ENCODE measurements around the gene NLGN4X.

Gene NLGN4X

GRCh38 chrX:6005856-6006255 lies 222.8 kb downstream of the NLGN4X start:
- Histone ChIP-seq H3K9ac (ENCODE audit: low read depth, low read length) (no peak overlapping the region), H3K36me3 (ENCODE audit: insufficient read depth, low read length) (no peaks in the 10 kb centered on the region), H3K4me1 (ENCODE audit: insufficient read depth, low read length) (peaks cover 12% of the 10 kb centered on the region; the same call in 1 of the 2 replicates), H3K27ac (ENCODE audit: low read depth, low read length) (no peak overlapping the region), H3K27me3 (ENCODE audit: insufficient read depth, low read length) (no peaks in the 10 kb centered on the region), H3K4me3 (ENCODE audit: low read length) (no peak overlapping the region), H3K9me3 (ENCODE audit: insufficient read depth, low read depth, low read length) (no peaks in the 10 kb centered on the region)

- Histone ChIP-seq H3K36me3 (ENCODE audit: insufficient read depth, low read length) (no peaks in the 10 kb centered on the region), H3K4me1 (ENCODE audit: insufficient read depth, low read length) (peaks cover 12% of the 10 kb centered on the region; the same call in 1 of the 2 replicates), H3K9me3 (ENCODE audit: insufficient read depth, low read depth, low read length) (no peaks in the 10 kb centered on the region), H3K4me3 (ENCODE audit: low read length) (no peak overlapping the region), H3K27ac (ENCODE audit: low read depth, low read length) (no peak overlapping the region), H3K9ac (ENCODE audit: low read depth, low read length) (no peak overlapping the region), H3K27me3 (ENCODE audit: insufficient read depth, low read length) (no peaks in the 10 kb centered on the region)
- WGBS, result 61% methylated on average over 2 of the region's 4 CpGs
Observed at GRCh38 chrX:6004529-6004928, 224.1 kb downstream of the NLGN4X start.

GRCh38 chrX:6002056-6002455 lies 226.6 kb downstream of the NLGN4X start:
- WGBS, result 90% methylated on average over 5 of the region's 5 CpGs
- no peaks in the 10 kb centered on the region for H3K27me3 ChIP-seq (ENCODE audit: insufficient read depth, low read length)
- H3K4me1 ChIP-seq (ENCODE audit: insufficient read depth, low read length), result peaks cover 12% of the 10 kb centered on the region; the same call in 1 of the 2 replicates
- no peaks in the 10 kb centered on the region for H3K36me3 ChIP-seq (ENCODE audit: insufficient read depth, low read length)
- no peaks in the 10 kb centered on the region for H3K9me3 ChIP-seq (ENCODE audit: insufficient read depth, low read depth, low read length)
- no peak overlapping the region for H3K27ac ChIP-seq (ENCODE audit: low read depth, low read length)
- no peak overlapping the region for H3K4me3 ChIP-seq (ENCODE audit: low read length)
- H3K9ac ChIP-seq (ENCODE audit: low read depth, low read length), result no peak overlapping the region

- Histone ChIP-seq H3K4me3 (ENCODE audit: low read length) (no peak overlapping the region), H3K27ac (ENCODE audit: low read depth, low read length) (no peak overlapping the region), H3K9me3 (ENCODE audit: insufficient read depth, low read depth, low read length) (no peaks in the 10 kb centered on the region), H3K9ac (ENCODE audit: low read depth, low read length) (no peak overlapping the region), H3K36me3 (ENCODE audit: insufficient read depth, low read length) (no peaks in the 10 kb centered on the region), H3K4me1 (ENCODE audit: insufficient read depth, low read length) (peaks cover 10% of the 10 kb centered on the region; the same call in 1 of the 2 replicates), H3K27me3 (ENCODE audit: insufficient read depth, low read length) (no peaks in the 10 kb centered on the region)
- 94% methylated on average over 3 of the region's 3 CpGs for WGBS
Observed at GRCh38 chrX:5998901-5999300, 229.8 kb downstream of the NLGN4X start.

- no peak overlapping the region for H3K27ac ChIP-seq (ENCODE audit: low read depth, low read length)
- no peak overlapping the region for H3K9ac ChIP-seq (ENCODE audit: low read depth, low read length)
- no peaks in the 10 kb centered on the region for H3K27me3 ChIP-seq (ENCODE audit: insufficient read depth, low read length)
- peaks cover 10% of the 10 kb centered on the region; the same call in 1 of the 2 replicates for H3K4me1 ChIP-seq (ENCODE audit: insufficient read depth, low read length)
- WGBS, result 100% methylated on average over 1 of the region's 1 CpG
- no peak overlapping the region for H3K4me3 ChIP-seq (ENCODE audit: low read length)
- H3K9me3 ChIP-seq (ENCODE audit: insufficient read depth, low read depth, low read length), result no peaks in the 10 kb centered on the region
- no peaks in the 10 kb centered on the region for H3K36me3 ChIP-seq (ENCODE audit: insufficient read depth, low read length)
Observed at GRCh38 chrX:5998456-5998855, 230.2 kb downstream of the NLGN4X start.

- H3K27ac ChIP-seq (ENCODE audit: low read depth, low read length), result no peak overlapping the region
- H3K9ac ChIP-seq (ENCODE audit: low read depth, low read length), result no peak overlapping the region
- H3K27me3 ChIP-seq (ENCODE audit: insufficient read depth, low read length), result no peaks in the 10 kb centered on the region
- 89% methylated on average over 2 of the region's 3 CpGs for WGBS
- no peaks in the 10 kb centered on the region for H3K36me3 ChIP-seq (ENCODE audit: insufficient read depth, low read length)
- H3K9me3 ChIP-seq (ENCODE audit: insufficient read depth, low read depth, low read length), result no peaks in the 10 kb centered on the region
- H3K4me1 ChIP-seq (ENCODE audit: insufficient read depth, low read length), result no peaks in the 10 kb centered on the region
- H3K4me3 ChIP-seq (ENCODE audit: low read length), result no peak overlapping the region
Observed at GRCh38 chrX:5991393-5991792, 237.3 kb downstream of the NLGN4X start.

GRCh38 chrX:5979338-5979737 lies 249.3 kb downstream of the NLGN4X start:
- no peaks in the 10 kb centered on the region for H3K36me3 ChIP-seq (ENCODE audit: insufficient read depth, low read length)
- H3K9ac ChIP-seq (ENCODE audit: low read depth, low read length), result no peak overlapping the region
- no peaks in the 10 kb centered on the region for H3K9me3 ChIP-seq (ENCODE audit: insufficient read depth, low read depth, low read length)
- no peak overlapping the region for H3K4me3 ChIP-seq (ENCODE audit: low read length)
- no peaks in the 10 kb centered on the region for H3K4me1 ChIP-seq (ENCODE audit: insufficient read depth, low read length)
- no peaks in the 10 kb centered on the region for H3K27me3 ChIP-seq (ENCODE audit: insufficient read depth, low read length)
- H3K27ac ChIP-seq (ENCODE audit: low read depth, low read length), result no peak overlapping the region
- WGBS, result 75% methylated on average over 1 of the region's 1 CpG

- WGBS, result 100% methylated on average over 3 of the region's 4 CpGs
- Histone ChIP-seq H3K4me3 (ENCODE audit: low read length) (no peak overlapping the region), H3K9ac (ENCODE audit: low read depth, low read length) (no peak overlapping the region), H3K27me3 (ENCODE audit: insufficient read depth, low read length) (no peaks in the 10 kb centered on the region), H3K36me3 (ENCODE audit: insufficient read depth, low read length) (no peaks in the 10 kb centered on the region), H3K4me1 (ENCODE audit: insufficient read depth, low read length) (peaks cover 5% of the 10 kb centered on the region; the same call in 1 of the 2 replicates), H3K27ac (ENCODE audit: low read depth, low read length) (no peak overlapping the region), H3K9me3 (ENCODE audit: insufficient read depth, low read depth, low read length) (no peaks in the 10 kb centered on the region)
Observed at GRCh38 chrX:5976332-5976731, 252.3 kb downstream of the NLGN4X start.

- Histone ChIP-seq H3K9me3 (ENCODE audit: insufficient read depth, low read depth, low read length) (no peaks in the 10 kb centered on the region), H3K27ac (ENCODE audit: low read depth, low read length) (no peak overlapping the region), H3K4me1 (ENCODE audit: insufficient read depth, low read length) (peaks cover 5% of the 10 kb centered on the region; the same call in 1 of the 2 replicates)
Observed at GRCh38 chrX:5971300-5971699, 257.4 kb downstream of the NLGN4X start.

GRCh38 chrX:5965406-5965805 lies 263.3 kb downstream of the NLGN4X start:
- 98% methylated on average over 2 of the region's 3 CpGs for WGBS
- Histone ChIP-seq H3K36me3 (ENCODE audit: insufficient read depth, low read length) (no peaks in the 10 kb centered on the region), H3K4me3 (ENCODE audit: low read length) (no peak overlapping the region), H3K27me3 (ENCODE audit: insufficient read depth, low read length) (no peaks in the 10 kb centered on the region), H3K9me3 (ENCODE audit: insufficient read depth, low read depth, low read length) (no peaks in the 10 kb centered on the region), H3K4me1 (ENCODE audit: insufficient read depth, low read length) (no peaks in the 10 kb centered on the region), H3K9ac (ENCODE audit: low read depth, low read length) (no peak overlapping the region), H3K27ac (ENCODE audit: low read depth, low read length) (no peak overlapping the region)

More at GRCh38 chrX:5971300-5971699, 257.4 kb downstream of the NLGN4X start:
- Histone ChIP-seq H3K36me3 (ENCODE audit: insufficient read depth, low read length) (no peaks in the 10 kb centered on the region), H3K4me3 (ENCODE audit: low read length) (no peak overlapping the region), H3K27me3 (ENCODE audit: insufficient read depth, low read length) (no peaks in the 10 kb centered on the region), H3K9ac (ENCODE audit: low read depth, low read length) (no peak overlapping the region)

- Histone ChIP-seq H3K4me1 (ENCODE audit: insufficient read depth, low read length) (peaks cover 3% of the 10 kb centered on the region; the same call in 1 of the 2 replicates), H3K36me3 (ENCODE audit: insufficient read depth, low read length) (no peaks in the 10 kb centered on the region), H3K9me3 (ENCODE audit: insufficient read depth, low read depth, low read length) (no peaks in the 10 kb centered on the region), H3K27me3 (ENCODE audit: insufficient read depth, low read length) (no peaks in the 10 kb centered on the region), H3K9ac (ENCODE audit: low read depth, low read length) (no peak overlapping the region), H3K4me3 (ENCODE audit: low read length) (no peak overlapping the region), H3K27ac (ENCODE audit: low read depth, low read length) (no peak overlapping the region)
- WGBS, result 100% methylated on average over 2 of the region's 2 CpGs
Observed at GRCh38 chrX:5959286-5959685, 269.4 kb downstream of the NLGN4X start.

- H3K27ac ChIP-seq (ENCODE audit: low read depth, low read length), result no peak overlapping the region
- H3K4me1 ChIP-seq (ENCODE audit: insufficient read depth, low read length), result peaks cover 3% of the 10 kb centered on the region; the same call in 1 of the 2 replicates
- H3K4me3 ChIP-seq (ENCODE audit: low read length), result no peak overlapping the region
- H3K9me3 ChIP-seq (ENCODE audit: insufficient read depth, low read depth, low read length), result no peaks in the 10 kb centered on the region
- H3K36me3 ChIP-seq (ENCODE audit: insufficient read depth, low read length), result no peaks in the 10 kb centered on the region
- WGBS, result 100% methylated on average over 2 of the region's 2 CpGs
- H3K9ac ChIP-seq (ENCODE audit: low read depth, low read length), result no peak overlapping the region
- H3K27me3 ChIP-seq (ENCODE audit: insufficient read depth, low read length), result no peaks in the 10 kb centered on the region
Observed at GRCh38 chrX:5958523-5958922, 270.1 kb downstream of the NLGN4X start.
